Measurements from ENCODE around the gene PRR33.
A peak's percentile ranks its signal among the peaks of the same experiment; 100 is the strongest.

PRR33 gene

GRCh38 chr11:1858576-1858975, 33.1 kb downstream of the PRR33 start:
- Mint-ChIP-seq H3K27ac (no peak overlapping the region), H3K4me3 (no peak overlapping the region), H3K36me3 (no peaks in the 10 kb centered on the region)

GRCh38 chr11:1858154-1858553, 33.5 kb downstream of the PRR33 start:
- no peak overlapping the region for H3K27ac Mint-ChIP-seq

More at GRCh38 chr11:1858576-1858975, 33.1 kb downstream of the PRR33 start:
- Mint-ChIP-seq H3K4me1 (peaks cover 25% of the 10 kb centered on the region), H3K9me3 (no peaks in the 10 kb centered on the region), H3K27me3 (no peaks in the 10 kb centered on the region)

GRCh38 chr11:1857064-1857463, 34.6 kb downstream of the PRR33 start:
- Mint-ChIP-seq H3K4me1 (peaks cover 40% of the 10 kb centered on the region), H3K36me3 (no peaks in the 10 kb centered on the region), H3K27ac (no peak overlapping the region), H3K9me3 (no peaks in the 10 kb centered on the region), H3K27me3 (no peaks in the 10 kb centered on the region), H3K4me3 (no peak overlapping the region)

More at GRCh38 chr11:1858154-1858553, 33.5 kb downstream of the PRR33 start:
- Mint-ChIP-seq H3K9me3 (no peaks in the 10 kb centered on the region), H3K4me3 (no peak overlapping the region), H3K27me3 (no peaks in the 10 kb centered on the region), H3K4me1 (peaks cover 29% of the 10 kb centered on the region), H3K36me3 (no peaks in the 10 kb centered on the region)

- Mint-ChIP-seq H3K27me3 (no peaks in the 10 kb centered on the region), H3K4me1 (peaks cover 44% of the 10 kb centered on the region), H3K4me3 (no peak overlapping the region), H3K36me3 (no peaks in the 10 kb centered on the region), H3K27ac (no peak overlapping the region), H3K9me3 (no peaks in the 10 kb centered on the region)
These were observed 35.2 kb downstream of the PRR33 start for GRCh38 chr11:1856306-1857005.

GRCh38 chr11:1855886-1856265, 35.8 kb downstream of the PRR33 start:
- no peak overlapping the region for H3K27ac Mint-ChIP-seq
- H3K27me3 Mint-ChIP-seq = no peaks in the 10 kb centered on the region
- H3K36me3 Mint-ChIP-seq = no peaks in the 10 kb centered on the region
- no peaks in the 10 kb centered on the region for H3K9me3 Mint-ChIP-seq
- H3K4me1 Mint-ChIP-seq = peaks cover 50% of the 10 kb centered on the region
- peak overlapping the region; percentile 19 for H3K4me3 Mint-ChIP-seq

- peaks cover 56% of the 10 kb centered on the region for H3K4me1 Mint-ChIP-seq
- H3K27me3 Mint-ChIP-seq = no peaks in the 10 kb centered on the region
- H3K9me3 Mint-ChIP-seq = no peaks in the 10 kb centered on the region
- peak overlapping the region; percentile 96 for H3K4me3 Mint-ChIP-seq
- no peak overlapping the region for H3K27ac Mint-ChIP-seq
- no peaks in the 10 kb centered on the region for H3K36me3 Mint-ChIP-seq
These were observed 36.5 kb downstream of the PRR33 start for GRCh38 chr11:1854949-1855885.

GRCh38 chr11:1854132-1854948, 37.4 kb downstream of the PRR33 start:
- Mint-ChIP-seq H3K27ac (peak overlapping the region; percentile 3), H3K27me3 (no peaks in the 10 kb centered on the region), H3K9me3 (no peaks in the 10 kb centered on the region), H3K4me1 (peaks cover 64% of the 10 kb centered on the region), H3K4me3 (peak overlapping the region; percentile 96), H3K36me3 (no peaks in the 10 kb centered on the region)

GRCh38 chr11:1853376-1854131, 38.1 kb downstream of the PRR33 start:
- peaks cover 67% of the 10 kb centered on the region for H3K4me1 Mint-ChIP-seq
- no peaks in the 10 kb centered on the region for H3K27me3 Mint-ChIP-seq

GRCh38 chr11:1852877-1853276, 38.8 kb downstream of the PRR33 start, which contains the start of gene LSP1:
Gene LSP1 (plus strand): TSS chr11:1853084. CDS start chr11:1853145, 61 bp downstream.
- H3K4me3 Mint-ChIP-seq = peak within 1 kb of the TSS; percentile 96
- no peaks in the 10 kb centered on the region for H3K36me3 Mint-ChIP-seq
- H3K4me1 Mint-ChIP-seq = peaks cover 67% of the 10 kb centered on the region
- peak within 1 kb of the TSS; percentile 98 for H3K27ac Mint-ChIP-seq
- H3K9me3 Mint-ChIP-seq = no peaks in the 10 kb centered on the region
- H3K27me3 Mint-ChIP-seq = no peaks in the 10 kb centered on the region

More at GRCh38 chr11:1853376-1854131, 38.1 kb downstream of the PRR33 start:
- Mint-ChIP-seq H3K27ac (peak overlapping the region; percentile 98), H3K36me3 (no peaks in the 10 kb centered on the region), H3K4me3 (peak overlapping the region; percentile 96), H3K9me3 (no peaks in the 10 kb centered on the region)

- no peaks in the 10 kb centered on the region for H3K27me3 Mint-ChIP-seq
- peak overlapping the region; percentile 98 for H3K27ac Mint-ChIP-seq
- H3K4me3 Mint-ChIP-seq = peak overlapping the region; percentile 96
- H3K36me3 Mint-ChIP-seq = no peaks in the 10 kb centered on the region
- peaks cover 71% of the 10 kb centered on the region for H3K4me1 Mint-ChIP-seq
- H3K9me3 Mint-ChIP-seq = no peaks in the 10 kb centered on the region
These were observed 39.3 kb downstream of the PRR33 start for GRCh38 chr11:1852271-1852876.

- Mint-ChIP-seq H3K27me3 (no peaks in the 10 kb centered on the region), H3K27ac (peak overlapping the region; percentile 92), H3K4me3 (peak overlapping the region; percentile 96), H3K4me1 (peaks cover 76% of the 10 kb centered on the region), H3K9me3 (no peaks in the 10 kb centered on the region), H3K36me3 (no peaks in the 10 kb centered on the region)
These were observed 40.1 kb downstream of the PRR33 start for GRCh38 chr11:1851468-1852180.

GRCh38 chr11:1848640-1849430, 42.9 kb downstream of the PRR33 start:
- Mint-ChIP-seq H3K27me3 (no peaks in the 10 kb centered on the region), H3K4me3 (peak overlapping the region; percentile 30), H3K27ac (peak overlapping the region; percentile 30), H3K9me3 (no peaks in the 10 kb centered on the region), H3K4me1 (peaks cover 87% of the 10 kb centered on the region), H3K36me3 (no peaks in the 10 kb centered on the region)

GRCh38 chr11:1847926-1848639, 43.6 kb downstream of the PRR33 start:
- Mint-ChIP-seq H3K27me3 (no peaks in the 10 kb centered on the region), H3K27ac (peak overlapping the region; percentile 35), H3K4me1 (peaks cover 87% of the 10 kb centered on the region), H3K9me3 (no peaks in the 10 kb centered on the region), H3K36me3 (no peaks in the 10 kb centered on the region), H3K4me3 (no peak overlapping the region)
